Uterus (tissue), 4 donors: ENCODE measurements around the gene TSPAN3. TPM values are rescaled to one million over a fixed set of nuclear protein-coding genes. Genes with fewer than 3 reads are reported as not detected.

Experiments used
- DNase-seq, 2 donors: peaks; one replicate each; pipeline ENCODE4 v3.0.0-alpha.2; 2019 to 2020
- H3K27ac ChIP-seq, 2 donors: fragments of 200-600 bp; sonication (generic); 1 replicate in 1 of 2; 2 replicates in 1 of 2; pipeline ENCODE4 v1.5.1; 2016 to 2018
- H3K27me3 ChIP-seq, 2 donors: fragments of 200-600 bp; sonication (generic); one replicate each; pipeline ENCODE4 v1.5.1; 2018 to 2019; ENCODE audit warnings: control low read depth in 1 of 2
- H3K36me3 ChIP-seq, 2 donors: fragments of 200-600 bp; sonication (generic); one replicate each; pipeline ENCODE4 v1.5.1; 2019; ENCODE audit warnings: control low read depth in 1 of 2
- H3K4me1 ChIP-seq, 2 donors: fragments of 200-600 bp; sonication (generic); one replicate each; pipeline ENCODE4 v1.5.1; 2018 to 2019; ENCODE audit warnings: control low read depth in 1 of 2
- H3K4me3 ChIP-seq, 2 donors: fragments of 200-600 bp; sonication (generic); 1 replicate in 1 of 2; 2 replicates in 1 of 2; pipeline ENCODE4 v1.5.1; 2018 to 2019; ENCODE audit warnings: mild to moderate bottlenecking in 1 of 2
- H3K9me3 ChIP-seq, 2 donors: fragments of 200-600 bp; sonication (generic); one replicate each; pipeline ENCODE4 v1.5.1; 2019; ENCODE audit warnings: control low read depth in 1 of 2
- POLR2A ChIP-seq, 2 donors: fragments of 450-650 bp; IDR thresholded peaks; one replicate each; pipeline ENCODE4 v1.6.1; 2016; ENCODE audit warnings: antibody characterized with exemption in 2 of 2, mild to moderate bottlenecking in 1 of 2, moderate library complexity in 1 of 2
- intact Hi-C: fragments of 100-400 bp; cut with DNase I; formaldehyde crosslinking; loops from one replicate; pipeline ENCODE4 v1.15.1; 2023; ENCODE audit warnings: low total_unique reads
- total RNA-seq, 4 donors: library from RNA; depleted of rRNA in 3 of 4; stranded (reverse); fragments of >200 nt in 3 of 4; gene quantifications; one replicate each; pipeline versions ENCODE4 v1.1.0 to v1.2.4, GENCODE V29; 2014 to 2023
- TF ChIP-seq, protein P1 (sequence below), 4 experiments: fragments of 200-600 bp in 2 of 4; fragments of 450-650 bp in 2 of 4; sonication (generic) in 2 of 4; IDR thresholded peaks; one replicate each; pipeline ENCODE4 v1.5.1; 2016 to 2019; ENCODE audit warnings: antibody characterized with exemption in 4 of 4, mild to moderate bottlenecking in 2 of 4, moderate library complexity in 1 of 4
- donor health status: DM: yes; HTN: yes; CAD: no.

Gene TSPAN3
- total RNA-seq, 4 donors from 2014 or later: 62.0 to 446 (median 114) TPM

DNA sequence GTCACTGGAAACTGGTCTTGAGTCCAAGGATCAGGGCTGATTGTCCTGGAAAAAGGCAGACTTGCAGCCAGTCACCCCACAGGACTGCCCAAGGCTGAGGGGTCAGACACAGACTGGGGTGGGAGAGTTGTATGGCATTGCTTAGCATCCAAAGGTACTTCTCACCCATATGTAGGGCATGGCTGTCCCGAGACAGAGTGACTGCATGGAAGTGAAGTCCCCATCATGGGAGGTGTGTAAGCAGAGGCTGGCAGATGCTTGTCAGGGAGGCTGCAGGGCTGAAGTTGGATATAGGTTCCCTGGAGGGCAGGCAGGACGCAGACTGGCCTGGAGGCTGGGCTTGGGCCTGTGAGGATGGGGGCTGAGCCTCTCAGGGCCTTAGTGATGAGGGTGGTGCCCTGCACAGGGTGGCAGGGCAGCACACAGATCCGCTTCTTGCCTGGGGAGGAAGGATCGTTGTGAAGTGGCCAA, 44.9 kb downstream of the TSPAN3 start:
- Histone ChIP-seq H3K4me3 (no peak overlapping the region), H3K4me1 (no peaks in the 10 kb centered on the region), H3K27ac (no peak overlapping the region), H3K27me3 (no peaks in the 10 kb centered on the region), H3K9me3 (no peaks in the 10 kb centered on the region), H3K36me3 (no peaks in the 10 kb centered on the region)
- peak in 1 of 2 donors; percentile 6 for DNase-seq
- TF ChIP-seq POLR2A (IDR thresholded peaks at IDR 0.05): no peak
- TF ChIP-seq, protein P1, sequence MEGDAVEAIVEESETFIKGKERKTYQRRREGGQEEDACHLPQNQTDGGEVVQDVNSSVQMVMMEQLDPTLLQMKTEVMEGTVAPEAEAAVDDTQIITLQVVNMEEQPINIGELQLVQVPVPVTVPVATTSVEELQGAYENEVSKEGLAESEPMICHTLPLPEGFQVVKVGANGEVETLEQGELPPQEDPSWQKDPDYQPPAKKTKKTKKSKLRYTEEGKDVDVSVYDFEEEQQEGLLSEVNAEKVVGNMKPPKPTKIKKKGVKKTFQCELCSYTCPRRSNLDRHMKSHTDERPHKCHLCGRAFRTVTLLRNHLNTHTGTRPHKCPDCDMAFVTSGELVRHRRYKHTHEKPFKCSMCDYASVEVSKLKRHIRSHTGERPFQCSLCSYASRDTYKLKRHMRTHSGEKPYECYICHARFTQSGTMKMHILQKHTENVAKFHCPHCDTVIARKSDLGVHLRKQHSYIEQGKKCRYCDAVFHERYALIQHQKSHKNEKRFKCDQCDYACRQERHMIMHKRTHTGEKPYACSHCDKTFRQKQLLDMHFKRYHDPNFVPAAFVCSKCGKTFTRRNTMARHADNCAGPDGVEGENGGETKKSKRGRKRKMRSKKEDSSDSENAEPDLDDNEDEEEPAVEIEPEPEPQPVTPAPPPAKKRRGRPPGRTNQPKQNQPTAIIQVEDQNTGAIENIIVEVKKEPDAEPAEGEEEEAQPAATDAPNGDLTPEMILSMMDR (IDR thresholded peaks at IDR 0.05): no peak
- intact Hi-C loops: no loop called here

DNA sequence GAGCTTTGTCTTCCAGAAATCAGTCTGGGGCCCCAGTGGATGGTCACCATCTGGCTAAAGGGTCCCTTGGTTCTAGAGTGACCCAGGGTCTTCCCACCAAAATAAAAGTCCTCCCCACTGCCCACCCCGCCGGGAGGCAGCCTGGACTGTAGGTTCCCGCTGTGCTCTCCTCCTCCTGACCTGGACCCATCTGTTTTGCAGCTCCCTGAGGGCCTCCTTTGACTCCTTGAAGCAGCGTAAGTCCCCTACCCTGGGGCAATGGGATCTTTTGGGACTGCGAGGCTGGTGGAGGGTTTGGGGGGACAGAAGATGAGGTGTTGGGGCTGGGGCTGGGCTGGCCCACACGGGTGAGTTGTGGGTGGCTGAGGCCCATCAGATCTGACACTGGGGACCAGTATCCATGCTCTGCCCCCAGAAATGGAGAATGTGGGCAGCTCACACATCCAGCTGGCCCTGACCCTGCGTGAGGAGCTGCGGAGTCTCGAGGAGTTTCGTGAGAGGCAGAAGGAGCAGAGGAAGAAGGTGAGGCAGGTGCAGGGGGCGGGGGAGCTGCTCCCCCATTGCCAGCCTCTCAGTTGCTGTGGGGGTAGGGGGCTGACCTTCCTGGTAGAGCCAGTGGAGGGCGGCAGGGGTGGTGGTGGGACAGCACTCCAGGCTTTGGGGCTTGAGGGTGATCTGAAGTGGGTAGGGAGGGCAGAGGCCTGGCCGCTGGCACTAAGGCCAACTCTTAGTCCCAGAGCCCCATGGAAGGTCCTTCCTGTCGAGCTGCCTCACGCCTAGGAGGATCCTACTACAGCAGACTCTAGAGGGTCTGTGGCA, 45.6 kb downstream of the TSPAN3 start:
- H3K36me3 ChIP-seq: no peaks in the 10 kb centered on the region
- TF ChIP-seq, protein P1 (IDR thresholded peaks at IDR 0.05): no peak
- TF ChIP-seq POLR2A (IDR thresholded peaks at IDR 0.05): no peak
- H3K27ac ChIP-seq: no peak overlapping the region
- no peaks in the 10 kb centered on the region for H3K9me3 ChIP-seq
- intact Hi-C loops: no loop called here
- DNase-seq: peak; percentile 8 to 9
- no peaks in the 10 kb centered on the region for H3K27me3 ChIP-seq
- H3K4me3 ChIP-seq: no peak overlapping the region
- H3K4me1 ChIP-seq: no peaks in the 10 kb centered on the region

DNA sequence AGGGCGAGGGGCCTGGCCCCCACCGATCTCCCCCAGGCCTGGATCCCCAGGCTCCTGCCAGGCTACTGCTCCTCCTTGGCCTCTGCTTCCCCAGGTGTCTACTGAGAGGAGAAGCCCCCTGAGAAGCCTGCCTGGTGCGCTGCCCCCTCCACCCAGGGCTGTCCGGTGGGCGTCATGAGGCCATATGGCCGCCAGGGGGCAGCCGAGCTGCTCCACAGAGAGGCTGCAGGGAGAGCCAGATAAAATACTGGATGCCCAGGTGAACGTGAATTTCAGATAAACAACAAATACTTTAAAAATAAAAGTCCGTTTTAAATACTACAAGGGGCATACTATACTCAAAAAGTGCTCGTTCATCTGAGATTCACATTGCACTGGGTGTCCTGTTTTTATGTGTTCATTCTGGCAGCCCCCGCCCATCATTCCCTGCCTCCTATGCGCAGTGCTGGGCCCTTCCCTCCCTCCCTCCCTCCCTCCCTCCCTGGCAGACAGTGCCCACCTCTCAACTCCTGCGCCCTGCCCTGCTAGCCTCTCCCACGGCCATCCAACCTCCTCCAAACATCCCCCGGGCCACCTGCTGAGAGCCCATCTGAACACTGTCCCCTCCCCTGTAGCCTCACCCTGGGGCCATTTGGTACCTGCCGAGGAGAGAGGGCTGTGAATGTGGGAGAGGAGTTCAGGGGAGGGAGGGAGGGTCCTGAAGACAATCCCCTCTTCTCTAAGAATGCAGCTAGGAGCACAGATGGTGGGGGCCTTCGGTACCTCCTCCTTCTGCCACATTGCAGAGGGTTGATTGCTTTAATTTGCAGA, 46.4 kb downstream of the TSPAN3 start:
- H3K9me3 ChIP-seq: no peaks in the 10 kb centered on the region
- H3K4me3 ChIP-seq: no peak overlapping the region
- no peak overlapping the region for H3K27ac ChIP-seq
- no peak for TF ChIP-seq POLR2A (IDR thresholded peaks at IDR 0.05)
- TF ChIP-seq, protein P1 (IDR thresholded peaks at IDR 0.05): peak; percentile 77 to 91 (median 84)
- intact Hi-C loops: no loop called here
- no peaks in the 10 kb centered on the region for H3K4me1 ChIP-seq
- no peaks in the 10 kb centered on the region for H3K36me3 ChIP-seq
- H3K27me3 ChIP-seq: no peaks in the 10 kb centered on the region
- peak; percentile 46 to 70 for DNase-seq

DNA sequence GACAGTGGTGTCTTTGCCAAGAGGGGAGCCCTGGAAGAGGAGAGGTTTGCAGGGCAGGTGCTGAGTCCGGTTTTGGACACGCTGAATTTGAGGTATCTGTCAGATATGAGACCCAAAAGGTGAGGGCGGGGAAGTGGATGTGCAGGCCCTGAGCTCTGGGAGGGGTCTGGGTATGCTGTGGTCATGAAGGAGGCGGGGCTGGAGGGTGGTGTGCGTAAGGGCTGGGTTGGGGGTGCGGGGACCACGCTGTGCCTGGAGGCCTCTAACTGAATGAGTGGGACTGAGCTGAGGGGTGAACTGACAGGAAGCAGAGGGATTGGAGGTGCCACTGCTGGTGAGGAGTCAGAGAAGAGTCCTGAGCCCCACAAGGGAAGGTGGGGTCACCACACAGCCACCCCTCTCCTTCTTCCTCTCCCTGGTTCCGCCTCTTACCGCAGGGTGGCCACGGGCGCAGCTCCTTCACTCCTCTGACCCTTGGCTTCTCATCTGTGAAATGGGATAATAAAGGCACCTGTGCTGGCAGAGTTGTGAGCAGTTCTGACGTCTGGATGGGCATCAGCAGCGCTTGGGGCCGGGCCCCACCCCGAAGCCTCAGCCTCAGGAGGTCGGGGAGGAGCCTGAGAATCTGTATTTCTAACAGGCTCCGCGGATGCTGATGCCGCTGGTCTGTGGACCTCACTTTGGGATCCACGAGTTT, 47.2 kb downstream of the TSPAN3 start:
- TF ChIP-seq, protein P1 (IDR thresholded peaks at IDR 0.05): no peak
- no peak for TF ChIP-seq POLR2A (IDR thresholded peaks at IDR 0.05)
- Histone ChIP-seq H3K36me3 (no peaks in the 10 kb centered on the region), H3K4me3 (no peak overlapping the region), H3K4me1 (no peaks in the 10 kb centered on the region), H3K27me3 (no peaks in the 10 kb centered on the region), H3K9me3 (no peaks in the 10 kb centered on the region), H3K27ac (no peak overlapping the region)
- intact Hi-C loops: no loop called here
- peak in 1 of 2 donors; percentile 11 for DNase-seq
